DOHH2 (cell line): ENCODE results near the gene EGLN2.

Experiments
- H3F3A ChIP-seq: fragments of 200-600 bp; sonication (generic), shearing (Covaris generic); 2 replicates; pipeline ENCODE4 v1.6.0; 2016; ENCODE audit warnings: antibody characterized with exemption, mild to moderate bottlenecking; ENCODE audit not compliant: control insufficient read depth, insufficient read depth
- H3K27ac ChIP-seq: fragments of 200-600 bp; sonication (generic); 2 replicates; pipeline ENCODE4 v1.5.1; 2014; ENCODE audit warnings: low read depth, mild to moderate bottlenecking, low read length, moderate library complexity
- H3K27me3 ChIP-seq: fragments of 200-600 bp; sonication (generic); 2 replicates; pipeline ENCODE4 v1.6.1; 2014; ENCODE audit warnings: mild to moderate bottlenecking, low read length, mixed read lengths; ENCODE audit not compliant: control insufficient read depth
- H3K36me3 ChIP-seq: fragments of 200-600 bp; sonication (generic); 2 replicates; pipeline ENCODE4 v1.6.1; 2014; ENCODE audit warnings: mild to moderate bottlenecking, low read length, moderate library complexity, mixed read lengths; ENCODE audit not compliant: control insufficient read depth
- H3K4me1 ChIP-seq: fragments of 200-600 bp; sonication (generic); 2 replicates; pipeline ENCODE4 v1.6.1; 2014; ENCODE audit warnings: mild to moderate bottlenecking, low read length, mixed read lengths; ENCODE audit not compliant: control insufficient read depth
- H3K4me2 ChIP-seq: fragments of 200-600 bp; sonication (generic); 2 replicates; pipeline ENCODE4 v1.6.0; 2014; ENCODE audit warnings: mild to moderate bottlenecking, low read length, moderate library complexity
- H3K4me3 ChIP-seq: fragments of 200-600 bp; sonication (generic); 2 replicates; pipeline ENCODE4 v1.5.1; 2014; ENCODE audit warnings: mild to moderate bottlenecking, low read length, mixed read lengths
- H3K79me2 ChIP-seq: fragments of 200-600 bp; sonication (generic); 2 replicates; pipeline ENCODE4 v1.6.1; 2014; ENCODE audit warnings: mild to moderate bottlenecking, low read length, mixed read lengths; ENCODE audit not compliant: control insufficient read depth
- H3K9me2 ChIP-seq: fragments of 200-600 bp; sonication (generic); replicated peaks from 2 replicates; pipeline ENCODE4 v1.6.1; 2014; ENCODE audit warnings: mild to moderate bottlenecking, low read length, mixed read lengths; ENCODE audit not compliant: control insufficient read depth
- H3K9me3 ChIP-seq: fragments of 200-600 bp; sonication (generic); 2 replicates; pipeline ENCODE4 v1.6.1; 2014; ENCODE audit warnings: antibody characterized with exemption, low read length, mixed read lengths; ENCODE audit not compliant: control insufficient read depth, insufficient read depth
- H4K20me1 ChIP-seq: fragments of 200-600 bp; sonication (generic); 2 replicates; pipeline ENCODE4 v1.6.0; 2014; ENCODE audit warnings: low read depth, mild to moderate bottlenecking, antibody characterized with exemption, low read length, moderate library complexity; ENCODE audit not compliant: control insufficient read depth, insufficient read depth
- CTCF ChIP-seq: fragments of 200-600 bp; sonication (generic); IDR thresholded peaks from one replicate; pipeline ENCODE4 v1.5.1; 2014; ENCODE audit warnings: antibody characterized with exemption, mild to moderate bottlenecking, low read depth, low read length; ENCODE audit not compliant: poor library complexity, severe bottlenecking
- EZH2phosphoT487 ChIP-seq: fragments of 200-600 bp; sonication (generic); IDR thresholded peaks from 2 replicates; pipeline ENCODE4 v1.6.1; 2017; ENCODE audit warnings: borderline replicate concordance, mild to moderate bottlenecking, antibody characterized with exemption, low read length, moderate library complexity, mixed read lengths

The EGLN2 gene

GRCh38 chr19:40776932-40777644 is 21.9 kb upstream of the EGLN2 start:
- no peaks in the 10 kb centered on the region for H3K9me3 ChIP-seq
- peaks cover 51% of the 10 kb centered on the region for H3K4me1 ChIP-seq
- no peak for TF ChIP-seq CTCF
- TF ChIP-seq EZH2phosphoT487 = no peak
- no peaks in the 10 kb centered on the region for H3K9me2 ChIP-seq
- H3K27me3 ChIP-seq = no peaks in the 10 kb centered on the region
- peaks cover 18% of the 10 kb centered on the region for H3F3A ChIP-seq
- peaks cover 6% of the 10 kb centered on the region; the same call in 1 of the 2 replicates for H3K36me3 ChIP-seq
- H3K27ac ChIP-seq = peak overlapping the region; percentile 99
- H3K4me2 ChIP-seq = peak overlapping the region; percentile 99
- H3K4me3 ChIP-seq = peak overlapping the region; percentile 89
- H4K20me1 ChIP-seq = no peaks in the 10 kb centered on the region
- peaks cover 12% of the 10 kb centered on the region for H3K79me2 ChIP-seq

DNA sequence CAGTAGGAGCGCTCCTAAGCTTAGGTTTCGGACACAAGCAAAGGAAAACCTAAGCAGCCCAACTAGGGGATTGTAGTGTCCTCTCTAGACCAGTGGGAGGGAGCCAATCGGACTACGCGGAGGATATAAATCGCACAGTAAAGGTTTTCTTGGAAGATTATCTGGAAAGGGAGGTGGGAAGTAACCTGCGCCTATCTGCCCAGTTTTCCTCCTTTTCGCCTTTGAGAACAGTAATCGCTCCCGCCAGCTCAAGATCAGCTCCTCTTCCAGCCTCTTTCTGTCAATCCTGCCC is 21.4 kb upstream of the EGLN2 start:
- Histone ChIP-seq H4K20me1 (no peaks in the 10 kb centered on the region), H3K9me2 (no peaks in the 10 kb centered on the region), H3K4me2 (peak overlapping the region; percentile 99), H3K4me3 (peak overlapping the region; percentile 89), H3K79me2 (peaks cover 12% of the 10 kb centered on the region), H3K9me3 (no peaks in the 10 kb centered on the region), H3K36me3 (peaks cover 6% of the 10 kb centered on the region; the same call in 1 of the 2 replicates), H3K27ac (peak overlapping the region; percentile 99), H3F3A (peaks cover 18% of the 10 kb centered on the region), H3K27me3 (no peaks in the 10 kb centered on the region), H3K4me1 (peaks cover 51% of the 10 kb centered on the region)
- TF ChIP-seq CTCF = no peak
- no peak for TF ChIP-seq EZH2phosphoT487

GRCh38 chr19:40777937-40778705 is 20.9 kb upstream of the EGLN2 start, which contains the start of gene RAB4B:
TSS of gene RAB4B (plus strand) at chr19:40778247. CDS start at chr19:40778376, 129 bp downstream.
- H3F3A ChIP-seq = peaks cover 18% of the 10 kb centered on the region
- H4K20me1 ChIP-seq = no peaks in the 10 kb centered on the region
- no peaks in the 10 kb centered on the region for H3K9me2 ChIP-seq
- peaks cover 6% of the 10 kb centered on the region; the same call in 1 of the 2 replicates for H3K36me3 ChIP-seq
- peak within 1 kb of the TSS; percentile 99 for H3K4me2 ChIP-seq
- H3K9me3 ChIP-seq = no peaks in the 10 kb centered on the region
- H3K27ac ChIP-seq = peak within 1 kb of the TSS; percentile 99
- peak within 1 kb of the TSS; percentile 89 for H3K4me3 ChIP-seq
- H3K4me1 ChIP-seq = peaks cover 51% of the 10 kb centered on the region
- no peaks in the 10 kb centered on the region for H3K27me3 ChIP-seq
- TF ChIP-seq EZH2phosphoT487 = no peak
- TF ChIP-seq CTCF = no peak
- peaks cover 12% of the 10 kb centered on the region for H3K79me2 ChIP-seq
